Measurements from ENCODE around the gene STK17A.

GRCh38 chr7:43659549-43659896, 76.6 kb downstream of the STK17A start:
- no peak for TF ChIP-seq CTCF (IDR thresholded peaks at IDR 0.05)
- TF ChIP-seq POLR2AphosphoS5 (IDR thresholded peaks at IDR 0.05; ENCODE audit: insufficient read depth in 1 of 2, low read depth in 1 of 2): no peak
